ENCODE results near the gene SNX30.

DNA sequence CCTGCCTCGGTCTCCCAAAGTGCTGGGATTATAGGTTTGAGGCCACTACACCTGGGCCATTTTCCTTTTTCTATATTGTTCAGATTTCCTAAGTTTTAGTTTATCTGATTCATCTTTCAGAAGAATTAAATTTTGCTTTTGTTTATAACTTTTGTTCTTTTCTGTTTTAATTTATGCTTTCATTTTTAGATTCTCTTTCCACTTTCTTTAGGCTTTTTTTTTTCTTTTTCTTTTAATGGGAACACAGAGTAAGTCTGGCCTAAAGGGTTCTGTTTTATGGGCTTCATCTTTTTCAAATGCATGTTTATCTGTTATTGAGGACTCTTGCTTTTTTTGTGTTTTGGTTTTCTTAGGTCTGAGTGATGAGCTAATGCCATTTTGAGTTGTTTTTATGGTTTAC lies 42.1 kb downstream of the SNX30 start:
- TF ChIP-seq EZH2 (IDR thresholded peaks at IDR 0.05; ENCODE audit: insufficient read depth, poor library complexity, severe bottlenecking) (no peak), EZH2phosphoT487 (IDR thresholded peaks at IDR 0.05; ENCODE audit: insufficient read depth, low read depth) (no peak)
